GM10248 (cell line): Measurements from ENCODE around the gene CFAP300.

Experiments
- CTCF ChIA-PET: fragments of 300-600 bp; sonication (Branson Sonifier 250); formaldehyde crosslinking; extraction: SDS; loops from one replicate; lab custom pipeline; 2021; ENCODE audit warnings: antibody characterized with exemption; lab: Yijun Ruan, JAX
- POLR2A ChIA-PET: fragments of 350-650 bp; sonication (Branson Sonifier 250); formaldehyde crosslinking; extraction: SDS; loops from one replicate; lab custom pipeline; 2020; ENCODE audit warnings: antibody characterized with exemption; lab: Yijun Ruan, JAX
- DNase-seq: peaks from one replicate; pipeline ENCODE4 v3.0.0; 2012; ENCODE audit errors: extremely low spot score
- CTCF ChIP-seq: IDR thresholded peaks from 2 replicates; pipeline ENCODE4 v1.5.1; 2012; ENCODE audit warnings: mild to moderate bottlenecking, low read depth; ENCODE audit errors: extremely low read depth, missing control alignments, control extremely low read depth

Gene CFAP300

GRCh38 chr11:102112509-102112821 lies 65.2 kb downstream of the CFAP300 start:
- ChIA-PET CTCF (no interaction called here), POLR2A (no interaction called here)

DNA sequence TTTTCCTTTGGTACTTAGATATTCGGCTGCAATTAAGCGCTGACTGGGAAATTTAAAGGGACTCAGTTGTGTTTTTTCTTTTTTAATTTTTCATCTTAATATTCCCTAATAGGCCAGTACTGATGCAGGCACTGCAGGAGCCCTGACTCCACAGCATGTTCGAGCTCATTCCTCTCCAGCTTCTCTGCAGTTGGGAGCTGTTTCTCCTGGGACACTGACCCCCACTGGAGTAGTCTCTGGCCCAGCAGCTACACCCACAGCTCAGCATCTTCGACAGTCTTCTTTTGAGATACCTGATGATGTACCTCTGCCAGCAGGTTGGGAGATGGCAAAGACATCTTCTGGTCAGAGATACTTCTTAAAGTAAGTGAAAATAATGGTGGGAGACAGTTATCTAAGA lies 66.8 kb downstream of the CFAP300 start:
- no peak for DNase-seq
- TF ChIP-seq CTCF, result no peak
- POLR2A ChIA-PET, result no interaction called here
- CTCF ChIA-PET, result no interaction called here

More at GRCh38 chr11:102112509-102112821, 65.2 kb downstream of the CFAP300 start:
- no peak for DNase-seq
- no peak for TF ChIP-seq CTCF

GRCh38 chr11:102115557-102115956 lies 68.3 kb downstream of the CFAP300 start:
- DNase-seq, result no peak
- TF ChIP-seq CTCF, result no peak
- ChIA-PET POLR2A (no interaction called here), CTCF (no interaction called here)

DNA sequence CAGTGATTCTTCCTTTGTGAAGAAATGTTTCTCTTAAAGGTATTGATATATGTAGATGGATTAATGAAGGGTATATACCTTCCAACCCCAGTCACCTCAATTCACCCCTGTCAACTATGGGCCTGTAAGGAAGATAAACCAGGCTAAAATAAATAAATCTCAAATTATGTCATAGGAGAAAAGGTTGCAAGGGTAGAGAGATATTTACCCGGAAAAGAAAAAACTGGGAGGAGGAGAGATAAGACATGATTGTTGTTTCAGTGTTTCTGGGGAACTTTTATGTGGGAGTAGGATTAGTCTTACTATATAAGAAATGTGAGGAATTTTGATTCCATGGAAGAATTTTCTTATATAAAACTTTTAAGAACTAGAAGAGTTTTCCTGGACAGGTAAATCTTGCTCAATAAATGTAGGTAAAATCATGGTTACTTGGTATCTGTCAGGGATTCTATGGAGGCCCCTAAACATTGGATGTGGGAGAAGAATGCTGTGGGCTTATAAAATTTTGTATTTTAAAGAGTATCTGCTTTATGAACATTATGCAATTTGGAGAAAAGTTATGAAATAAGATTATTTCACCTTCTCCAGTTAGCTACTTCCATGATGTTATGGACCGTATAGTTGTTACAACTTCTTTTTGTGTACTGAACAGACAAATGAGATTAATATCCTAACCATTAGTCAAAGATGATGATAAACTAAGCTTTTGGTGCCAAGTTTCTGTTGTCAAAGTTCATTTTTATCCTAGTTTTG lies 69.4 kb downstream of the CFAP300 start:
- TF ChIP-seq CTCF, result no peak
- ChIA-PET CTCF (no interaction called here), POLR2A (no interaction called here)
- no peak for DNase-seq

DNA sequence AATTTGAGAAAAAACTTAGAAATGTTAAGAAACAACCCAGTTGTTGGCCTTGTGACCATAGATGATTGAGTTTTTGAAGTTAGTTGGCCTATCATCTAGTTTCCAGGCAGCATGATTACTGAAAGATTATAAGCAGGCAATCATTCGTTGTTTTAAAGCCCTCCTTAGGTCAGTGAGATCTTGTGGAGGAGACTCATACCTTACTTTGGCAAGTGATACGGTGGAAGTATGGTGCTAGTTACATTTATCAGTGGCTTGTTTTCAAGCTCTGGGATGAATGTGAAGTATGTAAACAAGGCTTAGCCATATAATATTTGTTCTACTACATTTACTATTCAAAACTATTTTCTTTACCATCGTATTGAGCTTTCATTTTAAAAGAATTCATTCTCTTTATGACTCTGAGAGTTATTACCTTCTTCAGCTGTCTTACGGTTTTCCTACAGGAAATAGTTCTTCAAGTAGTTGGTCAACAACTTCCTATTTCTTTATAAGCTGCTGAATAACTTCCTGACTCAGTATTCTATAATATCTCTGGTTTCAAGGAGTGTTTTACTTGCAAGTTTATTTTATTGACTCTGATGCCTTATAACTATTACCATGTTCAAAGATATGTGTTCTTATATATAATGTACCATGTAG lies 70.4 kb downstream of the CFAP300 start:
- POLR2A ChIA-PET, result no interaction called here
- no peak for TF ChIP-seq CTCF
- CTCF ChIA-PET, result no interaction called here
- no peak for DNase-seq

DNA sequence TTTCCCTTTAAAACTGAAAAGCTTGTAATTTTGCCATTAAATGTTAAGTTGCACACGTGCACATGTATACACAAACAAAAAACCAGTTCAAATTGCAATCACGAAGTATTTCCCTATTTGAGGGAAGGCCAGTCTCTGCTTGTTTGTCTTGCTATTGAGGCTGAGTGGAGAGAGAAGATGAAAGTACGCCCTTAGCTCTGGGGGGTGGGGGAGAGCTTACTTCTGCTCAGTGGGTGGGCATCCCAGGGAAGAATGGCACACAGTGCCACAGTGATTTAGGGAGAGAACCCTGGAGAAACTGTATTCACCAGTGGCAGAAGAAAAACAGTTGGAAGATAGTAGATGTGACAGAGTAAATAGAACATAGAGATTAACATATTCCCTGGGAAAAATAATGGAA lies 71.7 kb downstream of the CFAP300 start:
- DNase-seq, result no peak
- POLR2A ChIA-PET, result no interaction called here
- no peak for TF ChIP-seq CTCF
- CTCF ChIA-PET, result no interaction called here
